ENCODE measurements around the gene CDH4.

GRCh38 chr20:61932711-61933480 is 680.8 kb downstream of the CDH4 start:
- TF ChIP-seq, protein P1, sequence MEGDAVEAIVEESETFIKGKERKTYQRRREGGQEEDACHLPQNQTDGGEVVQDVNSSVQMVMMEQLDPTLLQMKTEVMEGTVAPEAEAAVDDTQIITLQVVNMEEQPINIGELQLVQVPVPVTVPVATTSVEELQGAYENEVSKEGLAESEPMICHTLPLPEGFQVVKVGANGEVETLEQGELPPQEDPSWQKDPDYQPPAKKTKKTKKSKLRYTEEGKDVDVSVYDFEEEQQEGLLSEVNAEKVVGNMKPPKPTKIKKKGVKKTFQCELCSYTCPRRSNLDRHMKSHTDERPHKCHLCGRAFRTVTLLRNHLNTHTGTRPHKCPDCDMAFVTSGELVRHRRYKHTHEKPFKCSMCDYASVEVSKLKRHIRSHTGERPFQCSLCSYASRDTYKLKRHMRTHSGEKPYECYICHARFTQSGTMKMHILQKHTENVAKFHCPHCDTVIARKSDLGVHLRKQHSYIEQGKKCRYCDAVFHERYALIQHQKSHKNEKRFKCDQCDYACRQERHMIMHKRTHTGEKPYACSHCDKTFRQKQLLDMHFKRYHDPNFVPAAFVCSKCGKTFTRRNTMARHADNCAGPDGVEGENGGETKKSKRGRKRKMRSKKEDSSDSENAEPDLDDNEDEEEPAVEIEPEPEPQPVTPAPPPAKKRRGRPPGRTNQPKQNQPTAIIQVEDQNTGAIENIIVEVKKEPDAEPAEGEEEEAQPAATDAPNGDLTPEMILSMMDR (IDR thresholded peaks at IDR 0.05): no peak
- TF ChIP-seq POLR2A (IDR thresholded peaks at IDR 0.05): no peak
